ENCODE measurements around the gene SERPINA7. TPM values are rescaled to one million over a fixed set of nuclear protein-coding genes. Genes with fewer than 3 reads are reported as not detected.
"Not testable (repeated sequence)": the region's sequence is repeated elsewhere in the genome, so short reads cannot be mapped to it uniquely, and the experiment has no call there.

Gene SERPINA7, protein sequence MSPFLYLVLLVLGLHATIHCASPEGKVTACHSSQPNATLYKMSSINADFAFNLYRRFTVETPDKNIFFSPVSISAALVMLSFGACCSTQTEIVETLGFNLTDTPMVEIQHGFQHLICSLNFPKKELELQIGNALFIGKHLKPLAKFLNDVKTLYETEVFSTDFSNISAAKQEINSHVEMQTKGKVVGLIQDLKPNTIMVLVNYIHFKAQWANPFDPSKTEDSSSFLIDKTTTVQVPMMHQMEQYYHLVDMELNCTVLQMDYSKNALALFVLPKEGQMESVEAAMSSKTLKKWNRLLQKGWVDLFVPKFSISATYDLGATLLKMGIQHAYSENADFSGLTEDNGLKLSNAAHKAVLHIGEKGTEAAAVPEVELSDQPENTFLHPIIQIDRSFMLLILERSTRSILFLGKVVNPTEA
- total RNA-seq, result not detected
- long read RNA-seq, donor 1, result 0 reads
- long read RNA-seq, donor 2, result 0 reads

DNA sequence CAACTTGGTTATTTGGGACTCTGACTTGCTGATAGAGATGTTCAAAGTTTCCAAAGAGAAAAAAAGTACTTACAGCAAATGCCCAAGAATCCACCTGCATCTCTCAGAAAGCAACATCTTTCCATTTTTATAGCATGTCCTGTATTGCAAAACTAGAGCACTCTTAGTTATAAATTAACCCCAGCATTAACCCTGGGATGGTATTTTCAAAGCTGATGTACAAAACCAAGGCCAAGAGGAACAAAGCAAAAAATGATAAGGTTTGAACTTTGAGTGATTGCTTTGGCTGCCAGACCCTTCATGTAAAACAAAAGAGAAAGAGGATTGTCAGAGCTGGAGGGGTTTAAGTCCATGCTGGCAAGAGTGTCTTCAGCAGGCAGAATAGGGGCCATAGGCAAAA lies at the start of gene SERPINA7:
Gene SERPINA7 (minus strand): TSS at position 103 of the 400 bp plus-strand sequence. CDS start 1,669 bp downstream, outside the sequence.
- intact Hi-C loops (cut with DNase I), result no loop called here

DNA sequence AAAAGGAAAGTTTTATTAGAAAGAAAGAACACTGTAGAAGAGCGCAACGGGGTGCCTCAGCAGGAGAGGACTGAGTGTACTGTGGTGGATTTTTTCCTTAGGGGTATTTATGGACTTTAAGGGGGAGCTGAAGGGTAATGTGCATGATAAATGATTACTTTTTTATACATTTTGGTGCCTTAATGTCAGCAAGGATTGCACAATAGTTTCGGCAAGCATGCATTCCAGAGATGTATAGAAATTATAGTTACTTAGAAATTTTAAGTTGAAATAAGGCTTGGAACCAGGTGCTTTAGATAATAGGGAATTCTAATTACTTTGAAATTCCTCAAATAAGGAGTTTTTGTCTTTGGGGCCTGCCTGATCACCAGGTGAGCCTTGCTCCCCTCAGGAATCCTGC lies 30.5 kb upstream of the SERPINA7 start:
- DNase-seq (ENCODE audit: low spot score), result no peak
- intact Hi-C loops (cut with DNase I), result no loop called here

More for the DNA sequence above, at the start of gene SERPINA7:
- no peak for DNase-seq (ENCODE audit: low spot score)

DNA sequence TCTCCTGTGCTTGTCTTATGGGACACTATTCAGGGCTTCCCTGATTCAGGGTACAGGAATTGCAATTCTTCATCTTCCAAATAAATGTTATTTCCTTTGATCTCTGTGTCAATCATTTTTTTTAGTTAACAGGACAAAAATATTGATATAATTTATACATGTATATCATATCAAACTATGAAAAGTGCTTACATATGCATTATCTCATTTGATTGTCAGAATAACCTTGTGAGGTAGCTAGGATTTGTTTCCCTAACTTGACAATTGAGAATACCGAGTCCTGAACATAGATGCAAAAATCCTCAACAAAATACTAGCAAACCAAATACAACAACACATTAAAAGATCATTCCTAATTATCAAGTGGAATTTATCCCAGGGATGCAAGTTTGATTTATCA lies 11.5 kb upstream of the SERPINA7 start:
- no peak for DNase-seq (ENCODE audit: low spot score)
- intact Hi-C loops (cut with DNase I), result no loop called here

DNA sequence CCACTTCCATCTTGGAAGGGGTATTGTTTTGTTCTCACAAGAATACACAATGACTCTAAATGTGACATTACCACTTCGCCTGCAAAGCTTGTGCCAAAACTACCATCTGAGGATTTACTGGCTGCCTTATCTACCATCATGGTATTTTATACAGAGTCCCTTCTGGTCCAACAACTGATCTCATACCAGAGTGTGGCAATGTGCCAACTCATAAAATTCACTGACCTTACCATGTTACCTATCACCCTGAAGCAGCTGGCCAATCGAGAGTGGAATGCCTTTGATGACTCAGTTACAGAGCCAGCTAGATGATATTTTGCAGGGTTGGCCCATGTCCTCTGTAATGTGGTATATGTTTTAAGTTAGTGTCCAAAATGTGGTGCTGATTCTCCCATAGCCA lies 3.8 kb upstream of the SERPINA7 start:
- intact Hi-C loops (cut with DNase I), result no loop called here
- DNase-seq (ENCODE audit: low spot score), result no peak

DNA sequence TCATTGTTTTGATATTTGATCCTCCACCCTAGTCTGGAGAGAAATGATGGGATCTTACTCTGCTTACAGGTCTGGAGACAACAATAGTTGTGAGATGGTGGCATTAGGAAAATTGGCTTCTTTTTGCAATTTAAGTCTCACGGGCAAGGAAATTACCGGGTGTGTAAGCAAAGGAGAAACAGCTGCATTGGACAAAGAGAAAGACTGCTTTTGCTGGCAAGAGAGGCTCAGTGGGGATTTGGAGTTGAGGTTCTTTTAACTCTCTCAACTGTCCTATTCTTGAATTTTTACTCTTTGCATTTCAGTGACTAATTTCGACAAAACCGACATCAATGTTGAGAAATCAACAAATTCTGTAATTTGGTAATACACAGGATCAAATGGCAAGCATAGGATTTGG lies 2.3 kb upstream of the SERPINA7 start:
- intact Hi-C loops (cut with DNase I), result no loop called here
- no peak for DNase-seq (ENCODE audit: low spot score)

DNA sequence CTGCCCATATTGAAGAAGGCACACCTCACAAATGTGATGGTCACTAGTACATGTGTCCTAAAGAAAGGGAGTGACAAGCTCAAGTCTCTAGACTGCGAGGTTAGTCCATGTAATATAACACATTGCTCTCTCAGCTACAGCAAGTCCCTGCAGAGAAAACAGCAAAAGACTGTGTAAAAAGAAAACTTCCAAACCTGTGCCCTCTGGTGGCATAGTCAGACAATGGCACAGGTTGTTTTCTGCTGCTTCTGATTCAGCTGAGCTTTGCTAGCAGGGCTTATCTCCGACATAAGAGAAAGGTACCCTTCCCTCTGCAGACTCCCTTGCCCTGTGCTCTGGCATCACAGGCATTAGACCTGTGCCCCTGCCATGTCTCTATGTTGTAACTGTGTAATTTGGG lies 1.4 kb upstream of the SERPINA7 start:
- intact Hi-C loops (cut with DNase I), result no loop called here
- DNase-seq (ENCODE audit: low spot score), result no peak

DNA sequence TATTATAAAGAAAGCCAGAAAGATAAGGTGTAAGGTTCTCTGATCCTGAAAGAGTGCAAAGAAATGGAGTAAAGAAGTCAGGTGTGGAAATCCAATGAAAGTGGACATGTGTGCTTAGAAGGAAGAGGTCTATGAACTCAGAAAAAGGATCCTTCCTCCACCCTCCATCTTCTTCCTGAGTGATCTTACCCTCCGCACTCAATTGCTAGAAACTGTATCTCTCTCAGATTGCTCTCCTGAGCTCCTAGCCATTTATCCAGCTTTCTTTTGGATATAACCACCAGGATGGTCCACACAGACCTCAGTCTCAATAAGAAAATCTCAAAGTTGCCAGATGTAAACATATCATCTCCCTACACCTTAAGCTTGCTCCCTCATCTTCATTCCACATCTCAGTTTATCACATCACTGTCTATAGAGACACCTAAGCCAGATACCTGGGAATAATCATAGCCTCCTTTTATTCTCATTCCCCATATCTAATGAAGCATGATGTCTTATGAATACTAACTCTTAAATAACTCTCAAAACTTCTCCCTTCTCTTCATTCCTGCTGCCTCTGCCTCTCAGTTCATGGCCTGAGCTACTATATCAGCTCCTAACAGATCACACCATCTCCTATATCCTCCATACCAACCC lies 573 bp downstream of the SERPINA7 start:
- intact Hi-C loops (cut with DNase I), result no loop called here

DNA sequence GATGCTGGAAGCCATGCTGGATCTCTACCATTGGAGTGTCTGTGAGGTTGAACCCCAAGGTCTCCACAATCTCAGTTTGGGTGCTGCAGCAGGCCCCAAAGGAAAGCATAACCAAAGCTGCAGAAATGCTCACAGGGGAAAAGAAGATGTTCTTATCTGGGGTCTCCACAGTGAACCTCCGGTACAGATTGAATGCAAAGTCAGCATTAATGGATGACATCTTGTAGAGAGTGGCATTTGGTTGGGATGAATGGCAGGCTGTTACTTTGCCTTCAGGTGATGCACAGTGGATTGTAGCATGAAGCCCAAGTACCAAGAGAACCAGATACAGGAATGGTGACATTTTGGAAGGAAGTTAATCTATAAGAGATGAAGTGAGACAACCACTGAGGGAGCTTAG lies 1.8 kb downstream of the SERPINA7 start:
- intact Hi-C loops (cut with DNase I), result no loop called here
- no peak for DNase-seq (ENCODE audit: low spot score)

More for the DNA sequence above, 573 bp downstream of the SERPINA7 start:
- no peak for DNase-seq (ENCODE audit: low spot score)

DNA sequence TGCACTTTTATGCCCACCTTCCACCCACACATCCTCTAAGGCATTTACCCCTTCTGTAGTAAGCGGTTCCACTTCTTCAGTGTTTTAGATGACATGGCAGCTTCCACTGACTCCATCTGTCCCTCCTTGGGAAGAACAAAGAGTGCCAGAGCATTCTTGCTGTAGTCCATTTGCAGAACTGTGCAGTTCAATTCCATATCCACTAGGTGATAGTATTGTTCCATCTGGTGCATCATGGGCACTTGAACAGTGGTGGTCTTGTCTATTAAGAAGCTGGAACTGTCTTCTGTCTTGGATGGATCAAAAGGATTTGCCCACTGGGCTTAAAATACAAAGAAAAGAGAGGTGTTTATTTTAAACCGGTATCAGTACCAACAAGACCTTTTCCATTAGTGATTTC lies 3.5 kb downstream of the SERPINA7 start:
- no peak for DNase-seq (ENCODE audit: low spot score)
- intact Hi-C loops (cut with DNase I), result no loop called here

DNA sequence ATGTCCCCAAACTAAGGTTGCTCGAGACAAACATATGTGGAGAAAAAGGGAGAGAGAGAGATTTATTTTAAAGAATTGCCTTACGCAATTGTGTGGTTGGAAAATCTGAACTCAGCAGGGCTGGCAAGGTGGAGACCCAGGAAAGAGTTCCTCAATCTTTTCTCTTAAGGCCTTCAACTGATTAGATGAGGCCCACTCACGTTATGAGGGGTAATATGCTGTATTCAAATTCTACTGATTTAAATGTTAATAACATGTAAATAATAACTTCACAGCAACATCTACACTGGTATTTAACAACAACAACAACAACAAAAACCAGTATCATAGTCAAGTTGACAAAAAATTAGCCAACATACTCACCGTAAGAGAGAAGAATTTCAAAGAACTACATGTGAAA lies 14.6 kb downstream of the SERPINA7 start:
- no peak for DNase-seq (ENCODE audit: low spot score)
- intact Hi-C loops (cut with DNase I), result no loop called here

DNA sequence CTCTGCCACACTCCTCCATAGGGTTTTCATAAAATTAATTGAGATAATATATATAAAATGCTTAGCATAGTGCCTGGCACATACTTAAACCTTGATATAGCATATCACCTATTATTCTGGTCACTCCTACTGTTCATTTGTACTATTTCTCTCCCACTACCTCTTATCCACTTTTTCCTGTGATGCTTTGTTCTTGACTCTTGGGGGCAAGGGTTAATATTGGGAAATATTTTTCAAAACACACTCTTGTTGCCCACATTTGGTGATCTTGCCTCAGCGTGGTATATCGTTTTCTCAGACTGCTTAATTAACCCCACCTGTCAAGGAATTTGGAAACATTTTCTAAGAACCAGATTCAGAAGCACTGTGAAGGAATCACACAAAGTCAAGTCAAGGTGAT lies 16.3 kb downstream of the SERPINA7 start:
- no peak for DNase-seq (ENCODE audit: low spot score)
- intact Hi-C loops (cut with DNase I), result no loop called here

DNA sequence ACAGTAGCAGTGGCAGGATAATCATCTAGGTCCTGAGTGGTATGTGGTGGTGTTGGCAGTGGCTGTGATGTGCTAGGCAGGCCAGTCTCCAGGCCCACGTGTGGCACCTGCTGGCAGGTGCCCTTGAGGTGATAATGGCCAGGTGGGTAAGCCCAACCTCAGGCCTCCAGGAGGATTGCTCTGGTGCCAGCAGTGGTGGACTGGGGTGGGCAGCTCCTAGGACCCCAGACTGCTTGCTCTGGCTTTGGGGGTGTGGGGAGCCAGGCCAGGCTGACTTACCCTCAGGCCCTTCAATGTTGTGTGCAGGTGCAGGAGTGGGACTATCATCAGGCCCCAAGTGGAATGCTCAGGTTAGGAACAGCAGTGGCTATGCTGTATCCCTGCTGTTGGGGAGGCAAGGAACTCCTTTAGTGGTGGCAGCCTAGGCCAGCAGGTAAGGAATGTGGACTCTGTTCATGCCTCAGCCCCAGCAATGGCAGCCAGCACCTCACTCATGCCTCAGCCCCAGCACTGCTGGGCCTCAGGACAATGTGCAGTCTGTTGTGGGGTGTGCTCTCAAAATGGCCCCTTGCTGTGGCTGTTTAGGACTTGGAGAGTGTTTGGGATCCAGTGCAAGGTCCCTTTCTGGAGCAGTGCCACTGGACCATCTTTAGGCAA lies 24.3 kb downstream of the SERPINA7 start:
- no peak for DNase-seq (ENCODE audit: low spot score)
- intact Hi-C loops (cut with DNase I), result no loop called here

DNA sequence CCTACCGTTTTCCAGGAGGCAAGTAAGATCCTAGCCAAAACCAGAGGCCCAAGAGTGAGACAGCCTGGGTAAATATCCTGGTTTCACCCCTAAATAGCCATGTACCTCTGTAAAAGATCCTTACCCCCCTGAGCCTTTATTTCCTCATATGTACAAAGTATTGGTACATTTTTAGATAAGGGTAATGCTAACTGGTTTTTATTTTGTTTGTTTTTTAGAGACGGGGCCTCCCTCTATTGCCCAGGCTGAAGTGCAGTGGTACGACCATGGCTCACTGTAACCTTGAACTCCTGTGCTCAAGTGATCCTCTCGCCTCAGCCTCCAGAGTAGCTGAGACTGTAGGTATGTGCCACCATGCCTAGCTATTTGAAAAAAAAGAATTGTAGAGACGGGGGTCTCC lies 29.4 kb downstream of the SERPINA7 start:
- intact Hi-C loops (cut with DNase I), result no loop called here

DNA sequence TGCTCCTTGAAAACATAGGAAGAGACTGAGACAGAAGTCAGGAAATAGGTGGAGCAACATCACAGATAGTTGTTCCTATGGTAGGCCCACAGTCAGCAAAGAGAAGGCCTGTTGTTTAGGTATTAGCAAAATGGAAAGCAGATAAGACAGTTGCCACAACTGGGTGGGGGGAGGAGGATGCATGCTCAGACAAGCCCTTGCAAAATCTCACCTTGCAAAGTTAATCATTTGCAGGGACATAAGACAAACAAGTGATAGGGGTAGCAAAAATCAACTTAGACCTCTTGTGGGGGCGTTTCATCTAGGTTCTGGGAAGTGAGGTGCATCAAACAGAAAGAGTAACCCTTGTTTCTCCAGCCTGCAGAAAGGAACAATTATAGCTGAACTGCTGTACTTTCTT lies 30.7 kb downstream of the SERPINA7 start:
- DNase-seq (ENCODE audit: low spot score), result no peak
- intact Hi-C loops (cut with DNase I), result no loop called here

More for the DNA sequence above, 29.4 kb downstream of the SERPINA7 start:
- no peak for DNase-seq (ENCODE audit: low spot score)

DNA sequence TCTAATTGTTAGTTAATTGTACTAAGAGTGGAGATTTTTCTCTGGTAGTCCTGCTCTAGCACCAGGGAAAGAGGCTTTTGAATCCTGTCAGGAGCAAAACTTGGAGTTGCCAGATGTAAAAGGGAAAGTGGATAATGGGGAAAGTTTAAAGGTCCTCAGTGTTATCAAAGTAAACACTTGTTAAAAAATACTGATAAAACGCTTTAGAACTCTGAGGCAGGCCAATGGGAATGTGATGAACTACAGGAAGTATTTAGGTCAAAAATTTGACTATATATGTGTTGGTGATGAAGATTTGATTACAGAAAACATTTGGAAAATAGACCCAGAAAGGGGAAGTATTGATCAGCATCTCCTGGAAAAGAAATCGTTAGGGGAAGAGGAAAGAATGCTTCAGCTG lies 32.8 kb downstream of the SERPINA7 start:
- DNase-seq (ENCODE audit: low spot score), result no peak
- intact Hi-C loops (cut with DNase I), result no loop called here

DNA sequence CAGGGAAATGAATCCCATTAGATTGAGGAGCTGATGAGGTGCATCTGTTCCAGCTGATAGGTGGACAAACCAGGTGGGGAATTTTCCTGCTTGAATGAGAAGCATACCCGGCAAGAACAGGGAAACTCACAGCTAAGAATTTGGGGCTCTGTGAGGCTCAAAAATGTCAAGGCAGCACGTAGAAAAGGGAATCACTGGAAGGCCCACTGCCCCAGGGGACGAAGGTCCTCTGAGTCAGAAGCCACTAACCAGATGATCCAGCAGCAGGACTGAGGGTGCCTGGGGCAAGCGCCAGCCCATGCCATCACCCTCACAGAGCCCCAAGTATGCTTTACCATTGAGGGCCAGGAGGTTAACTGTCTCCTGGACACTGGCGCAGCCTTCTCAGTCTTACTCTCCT lies 37.9 kb downstream of the SERPINA7 start:
- DNase-seq (ENCODE audit: low spot score); intact Hi-C loops (cut with DNase I): not testable (repeated sequence)

DNA sequence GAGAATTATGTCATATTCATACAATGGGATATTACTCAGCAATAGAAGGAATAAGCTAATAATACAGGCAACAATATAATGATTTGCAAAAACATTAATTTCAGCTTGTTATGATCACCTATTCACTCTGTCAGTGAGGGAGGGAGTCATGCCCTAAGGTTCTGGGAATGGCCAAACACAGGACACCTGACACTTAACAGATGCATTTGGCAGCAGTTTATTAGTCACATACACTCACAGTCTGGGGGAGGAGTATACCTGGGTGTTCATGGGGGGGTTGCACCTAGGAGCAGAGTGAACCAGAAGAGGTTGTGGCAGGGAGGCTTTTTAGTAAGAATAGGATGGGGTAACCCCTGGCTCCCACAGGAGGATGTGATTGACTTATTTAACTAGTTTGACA lies 38.3 kb downstream of the SERPINA7 start:
- no peak for DNase-seq (ENCODE audit: low spot score)
- intact Hi-C loops (cut with DNase I), result no loop called here

DNA sequence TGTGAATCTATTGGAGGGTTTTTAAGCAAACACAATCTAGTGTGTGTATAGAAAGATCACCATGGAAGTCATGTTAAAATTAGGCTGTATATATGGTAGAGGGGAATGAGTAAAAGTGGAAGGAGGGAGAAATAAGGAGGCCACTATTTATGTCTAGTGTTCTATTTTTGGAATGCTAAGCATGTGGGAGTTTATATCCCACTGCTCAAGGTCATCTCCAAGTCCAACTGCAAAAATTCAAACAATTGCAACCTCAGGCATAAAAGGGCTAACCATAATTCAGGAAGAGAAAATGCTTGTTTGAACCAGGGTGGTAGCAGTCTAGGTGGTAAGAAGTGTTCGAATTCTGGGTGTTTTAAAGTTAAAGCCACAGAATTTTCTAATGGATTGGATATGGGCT lies 39.2 kb downstream of the SERPINA7 start:
- intact Hi-C loops (cut with DNase I), result no loop called here
- DNase-seq (ENCODE audit: low spot score), result no peak

DNA sequence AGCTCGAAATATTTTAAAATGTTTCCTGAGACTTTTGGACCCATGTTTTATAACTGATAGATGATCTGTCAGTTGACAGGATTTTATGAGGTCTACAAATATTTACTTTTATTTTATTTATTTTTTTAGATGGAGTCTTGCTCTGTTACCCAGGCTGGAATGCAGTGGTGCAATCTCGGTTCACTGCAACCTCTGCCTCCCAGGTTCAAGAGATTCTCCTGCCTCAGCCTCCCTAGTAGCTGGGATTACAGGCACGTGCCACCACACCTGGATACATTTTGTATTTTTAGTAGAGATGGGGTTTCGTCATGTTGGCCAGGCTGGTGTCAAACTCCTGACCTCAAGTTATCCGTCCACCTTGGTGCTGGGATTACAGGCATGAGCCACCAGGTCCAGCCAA lies 50.0 kb downstream of the SERPINA7 start:
- intact Hi-C loops (cut with DNase I), result not testable (repeated sequence)

More for the DNA sequence above, 50.0 kb downstream of the SERPINA7 start:
- DNase-seq (ENCODE audit: low spot score), result not testable (repeated sequence)

Measured in posterior vena cava (tissue), 2 donors.